Fibroblast of mammary gland (primary cell): Measurements from ENCODE around the gene YOD1.

ENCODE experiments used
- DNase-seq: peaks from one replicate; pipeline ENCODE4 v3.0.0-alpha.2; 2010; ENCODE audit warnings: low read depth
- H3K4me3 ChIP-seq: 2 replicates; pipeline ENCODE4 v1.5.1; 2011; ENCODE audit warnings: low read depth, mild to moderate bottlenecking, low read length, moderate library complexity; ENCODE audit not compliant: control insufficient read depth
- TF ChIP-seq, protein P1 (sequence below): conservative IDR thresholded peaks from 2 replicates; pipeline ENCODE4 v1.5.1; 2011; ENCODE audit warnings: low read depth, low read length, inconsistent platforms; ENCODE audit not compliant: control insufficient read depth, insufficient read depth

YOD1 gene

DNA sequence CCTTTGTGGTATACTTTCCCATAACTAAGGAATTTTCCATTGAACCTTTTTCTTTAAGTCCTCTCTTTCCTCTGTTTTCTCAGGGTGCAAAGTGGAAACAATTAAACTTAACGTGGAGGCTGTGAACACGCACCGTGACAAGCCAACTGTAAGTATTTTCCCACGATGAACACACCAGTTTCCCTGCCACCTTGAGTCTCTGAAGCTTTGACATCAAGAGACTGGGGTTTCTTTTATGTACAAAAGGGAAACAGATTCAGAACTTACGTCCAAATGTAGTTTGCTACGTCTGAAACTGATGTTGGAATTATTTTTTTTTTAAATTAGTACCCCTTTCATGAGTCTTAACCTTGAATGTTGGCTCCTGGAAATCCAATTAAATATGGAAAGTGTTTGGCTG lies 20.4 kb upstream of the YOD1 start:
- H3K4me3 ChIP-seq, result no peak overlapping the region
- TF ChIP-seq, protein P1, sequence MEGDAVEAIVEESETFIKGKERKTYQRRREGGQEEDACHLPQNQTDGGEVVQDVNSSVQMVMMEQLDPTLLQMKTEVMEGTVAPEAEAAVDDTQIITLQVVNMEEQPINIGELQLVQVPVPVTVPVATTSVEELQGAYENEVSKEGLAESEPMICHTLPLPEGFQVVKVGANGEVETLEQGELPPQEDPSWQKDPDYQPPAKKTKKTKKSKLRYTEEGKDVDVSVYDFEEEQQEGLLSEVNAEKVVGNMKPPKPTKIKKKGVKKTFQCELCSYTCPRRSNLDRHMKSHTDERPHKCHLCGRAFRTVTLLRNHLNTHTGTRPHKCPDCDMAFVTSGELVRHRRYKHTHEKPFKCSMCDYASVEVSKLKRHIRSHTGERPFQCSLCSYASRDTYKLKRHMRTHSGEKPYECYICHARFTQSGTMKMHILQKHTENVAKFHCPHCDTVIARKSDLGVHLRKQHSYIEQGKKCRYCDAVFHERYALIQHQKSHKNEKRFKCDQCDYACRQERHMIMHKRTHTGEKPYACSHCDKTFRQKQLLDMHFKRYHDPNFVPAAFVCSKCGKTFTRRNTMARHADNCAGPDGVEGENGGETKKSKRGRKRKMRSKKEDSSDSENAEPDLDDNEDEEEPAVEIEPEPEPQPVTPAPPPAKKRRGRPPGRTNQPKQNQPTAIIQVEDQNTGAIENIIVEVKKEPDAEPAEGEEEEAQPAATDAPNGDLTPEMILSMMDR, result no peak
- no peak for DNase-seq

DNA sequence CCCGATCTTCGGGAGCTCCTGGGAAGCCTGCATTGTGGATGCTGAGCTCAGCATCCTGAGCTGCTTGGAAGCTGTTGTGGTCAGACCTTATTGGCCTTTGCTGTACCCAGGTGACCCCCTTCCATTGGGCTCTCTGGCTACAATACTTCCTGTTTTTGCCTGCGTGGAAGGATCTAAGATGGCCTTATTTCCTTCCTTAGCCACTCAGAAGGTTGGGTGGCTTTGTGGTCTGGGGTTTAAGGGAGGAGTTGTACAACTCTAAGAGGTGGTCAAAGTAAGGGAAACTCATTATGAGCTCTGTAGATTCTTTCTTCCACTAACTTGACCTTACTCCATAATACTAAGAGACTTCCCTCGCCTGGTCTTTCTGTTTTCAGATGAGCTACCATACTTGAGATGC lies 19.8 kb upstream of the YOD1 start:
- TF ChIP-seq, protein P1, result no peak
- DNase-seq, result no peak
- no peak overlapping the region for H3K4me3 ChIP-seq

DNA sequence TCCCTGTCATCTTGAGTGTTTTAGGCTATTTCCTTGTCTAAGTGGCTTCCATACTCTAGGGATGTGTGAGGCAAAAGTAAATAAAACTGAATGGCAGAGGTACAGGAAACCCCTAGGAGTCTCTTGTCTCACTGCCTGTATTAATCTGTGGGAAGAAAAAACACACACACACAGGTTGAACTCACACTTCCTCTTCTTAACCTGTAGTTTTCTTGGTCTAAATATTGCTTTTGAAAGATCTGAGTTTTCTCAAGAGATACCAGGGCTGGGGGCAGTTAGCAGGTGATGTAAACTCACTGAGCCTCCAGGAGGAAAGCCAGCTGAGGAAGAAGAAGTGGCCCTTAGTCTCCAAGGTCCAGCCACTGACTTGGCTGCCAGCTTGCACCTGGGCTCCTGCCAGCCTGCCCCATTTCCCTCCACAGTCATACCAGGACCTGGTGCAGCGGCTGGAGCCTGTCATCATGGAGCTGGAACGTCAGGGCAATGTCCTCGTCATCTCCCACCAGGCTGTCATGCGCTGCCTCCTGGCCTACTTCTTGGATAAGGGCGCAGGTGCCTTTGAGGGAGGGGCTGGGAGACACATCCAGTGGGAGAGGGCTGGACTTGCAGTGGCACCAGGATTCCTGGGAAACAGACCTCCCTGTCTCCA lies 19.0 kb upstream of the YOD1 start:
- DNase-seq, result no peak
- no peak overlapping the region for H3K4me3 ChIP-seq
- TF ChIP-seq, protein P1, result no peak

DNA sequence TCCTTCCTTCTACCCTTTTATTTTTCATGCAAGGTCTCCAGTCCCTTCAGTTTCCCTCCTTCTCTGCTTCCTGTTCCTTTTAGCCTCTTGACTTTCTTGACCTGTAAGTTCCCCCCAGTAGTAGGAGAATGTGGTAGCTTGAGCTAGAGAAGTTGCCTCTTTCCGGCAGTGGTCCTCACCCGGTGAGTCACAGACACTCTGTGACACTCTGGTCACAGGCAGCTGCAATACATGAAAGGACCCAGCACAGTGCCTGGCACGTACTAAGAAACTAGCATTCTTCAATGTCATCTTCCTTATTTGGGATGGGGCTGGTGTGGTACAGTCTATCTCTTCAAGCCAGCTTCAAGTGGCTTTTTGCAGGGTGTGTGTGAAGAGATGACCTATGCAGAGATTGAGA lies 18.1 kb upstream of the YOD1 start:
- TF ChIP-seq, protein P1, result no peak
- no peak for DNase-seq
- H3K4me3 ChIP-seq, result no peak overlapping the region

DNA sequence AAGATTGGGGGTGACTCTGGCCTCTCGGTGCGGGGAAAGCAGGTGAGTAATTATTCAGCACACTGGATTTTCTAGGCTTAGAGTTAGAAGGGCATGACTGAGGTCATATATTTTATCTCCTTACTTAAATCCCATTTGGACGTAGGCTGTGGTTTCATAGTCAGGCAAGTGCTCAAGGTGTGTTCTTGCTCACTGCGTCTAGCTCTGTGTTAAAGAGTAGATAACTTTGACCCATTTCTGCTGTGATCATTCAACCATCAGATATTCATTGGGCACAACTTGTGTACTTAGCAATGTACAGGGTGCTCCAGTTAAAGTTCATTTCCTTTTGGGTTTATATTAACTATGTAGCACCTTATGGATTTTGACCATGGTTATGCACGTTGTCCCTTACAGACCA lies 16.7 kb upstream of the YOD1 start:
- TF ChIP-seq, protein P1, result no peak
- DNase-seq, result no peak
- H3K4me3 ChIP-seq, result no peak overlapping the region

DNA sequence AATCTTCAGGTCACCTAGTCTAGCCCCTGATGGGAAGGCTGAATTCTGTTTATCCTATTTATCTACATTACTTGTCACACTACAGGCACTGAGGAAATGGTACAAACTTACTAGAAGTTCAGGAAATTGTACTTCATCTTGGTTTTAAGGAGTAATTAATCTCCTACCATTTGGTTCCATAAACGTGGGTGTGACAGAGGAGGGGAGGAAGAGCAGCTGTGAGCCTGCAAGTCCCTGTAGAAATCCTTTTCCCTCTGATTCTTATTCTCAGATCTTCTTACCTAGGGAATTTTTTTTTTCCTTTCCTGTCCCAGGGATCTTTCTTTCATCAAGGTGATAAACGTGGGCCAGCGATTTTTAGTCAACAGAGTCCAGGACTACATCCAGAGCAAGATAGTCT lies 16.2 kb upstream of the YOD1 start:
- H3K4me3 ChIP-seq, result no peak overlapping the region
- TF ChIP-seq, protein P1, result no peak
- no peak for DNase-seq

DNA sequence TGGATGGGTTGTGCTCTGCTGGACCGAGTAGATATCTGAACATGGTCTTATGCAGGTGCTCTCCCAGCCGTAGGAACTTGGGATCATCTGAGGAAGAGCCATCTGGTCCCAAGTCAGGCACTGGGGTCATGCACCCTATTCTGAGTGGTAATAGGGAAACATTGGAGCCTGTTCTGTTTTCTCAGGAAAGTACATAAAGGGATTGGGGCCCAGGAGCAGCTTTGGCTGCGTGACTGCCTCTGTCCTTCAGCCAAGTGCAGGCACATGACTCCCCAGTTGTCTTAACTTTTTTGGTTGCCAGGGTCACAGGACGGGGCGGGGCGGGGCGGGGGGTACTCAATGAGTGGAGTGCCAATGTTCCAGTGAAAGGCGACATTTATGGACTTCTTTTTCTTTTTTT lies 13.6 kb upstream of the YOD1 start:
- TF ChIP-seq, protein P1, result no peak
- no peak for DNase-seq

More for the DNA sequence above, 13.6 kb upstream of the YOD1 start:
- H3K4me3 ChIP-seq, result no peak overlapping the region
